ENCODE data around the gene CDH4.

DNA sequence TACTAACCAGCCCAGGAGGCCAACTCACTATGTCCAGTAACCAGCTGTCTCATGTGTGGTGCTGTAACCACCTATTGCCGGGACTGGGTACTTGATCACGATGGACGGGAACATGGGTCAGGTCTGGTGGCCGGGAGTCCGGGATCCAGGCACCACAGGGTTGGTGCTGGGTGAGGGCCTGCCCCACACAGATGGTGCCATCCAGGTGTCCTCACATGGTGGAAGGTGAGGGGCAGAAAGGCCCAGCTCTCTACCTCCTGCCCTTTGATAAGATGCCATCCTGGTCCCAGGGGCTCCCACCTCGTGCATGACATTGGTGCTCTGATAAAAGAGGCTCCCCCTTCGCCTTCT lies 697.3 kb downstream of the CDH4 start:
- TF ChIP-seq CTCF (IDR thresholded peaks at IDR 0.05), result no peak
- TF ChIP-seq POLR2A (IDR thresholded peaks at IDR 0.05), result no peak
